Measurements from ENCODE around the gene CCDC102B.

DNA sequence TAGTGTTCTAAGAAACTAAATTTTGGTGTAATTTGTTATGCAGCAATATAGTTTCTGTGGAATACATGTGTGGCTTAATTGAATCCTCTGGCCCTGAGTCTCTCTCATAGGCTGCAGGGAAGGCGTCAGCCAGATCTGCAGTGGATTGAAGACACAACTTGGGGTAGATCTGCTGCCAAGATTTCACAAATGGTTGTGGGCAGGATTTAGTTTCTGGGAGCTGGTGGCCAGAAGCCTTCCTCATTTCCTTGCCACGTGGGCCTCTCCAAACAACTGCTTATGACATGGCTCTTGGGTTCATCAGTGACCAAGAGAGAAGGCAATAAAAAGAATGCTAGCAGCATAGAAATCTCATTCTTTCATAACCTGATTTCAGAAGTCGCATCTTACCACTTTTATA is 28.2 kb downstream of the CCDC102B start:
- TF ChIP-seq POLR2A (IDR thresholded peaks at IDR 0.05) (no peak), CTCF (IDR thresholded peaks at IDR 0.05) (no peak), EP300 (IDR thresholded peaks at IDR 0.05) (no peak)

All from ovary (tissue), 3 donors.